WTC11 (cell line): ENCODE results near the gene IL17RC. TPM values are rescaled to one million over a fixed set of nuclear protein-coding genes. Genes with fewer than 3 reads are reported as not detected.

Experiments
- ATAC-seq: fragments of 200-7000 bp; cut with Tn5 transposase; 2 replicates; pipeline ENCODE4 v1.10.0; 2021; ENCODE audit warnings: mild to moderate bottlenecking, moderate library complexity
- CTCF ChIA-PET: fragments of 300-600 bp; sonication (Branson Sonifier 250); formaldehyde crosslinking; loops from one replicate; lab custom pipeline; 2021; ENCODE audit warnings: antibody characterized with exemption; lab: Charles Lee
- POLR2A ChIA-PET: fragments of 350-600 bp; sonication (Branson Sonifier 250); formaldehyde crosslinking; loops from one replicate; lab custom pipeline; 2021; ENCODE audit warnings: antibody characterized with exemption; lab: Charles Lee
- DNase-seq: peaks from one replicate; pipeline ENCODE4 v3.0.0; 2021; ENCODE audit warnings: low spot score
- H3K27ac Mint-ChIP-seq: 2 replicates; pipeline ENCODE4 v1.8.0; 2021; ENCODE audit warnings: mixed read lengths
- H3K27me3 Mint-ChIP-seq: 2 replicates; pipeline ENCODE4 v1.8.0; 2021; ENCODE audit warnings: low read depth, mild to moderate bottlenecking, moderate library complexity, mixed read lengths
- H3K36me3 Mint-ChIP-seq: 2 replicates; pipeline ENCODE4 v1.8.0; 2021; ENCODE audit warnings: mixed read lengths
- H3K4me1 Mint-ChIP-seq: 2 replicates; pipeline ENCODE4 v1.8.0; 2022; ENCODE audit warnings: mixed read lengths
- H3K4me3 Mint-ChIP-seq: 2 replicates; pipeline ENCODE4 v1.8.0; 2021; ENCODE audit warnings: mild to moderate bottlenecking, moderate library complexity, mixed read lengths
- H3K9me3 Mint-ChIP-seq: 2 replicates; pipeline ENCODE4 v1.8.0; 2021; ENCODE audit warnings: mixed read lengths
- ARID4B ChIP-seq: sonication (generic); formaldehyde crosslinking; IDR thresholded peaks from 2 replicates; pipeline ENCODE4 v1.8.0; 2023; ENCODE audit warnings: missing genetic modification reagents, mild to moderate bottlenecking, borderline replicate concordance
- ATF1 ChIP-seq: sonication (generic); formaldehyde crosslinking; IDR thresholded peaks from 2 replicates; pipeline ENCODE4 v1.8.1; 2023; ENCODE audit warnings: mild to moderate bottlenecking, moderate library complexity, missing genetic modification reagents
- ATF3 ChIP-seq: sonication (generic); formaldehyde crosslinking; conservative IDR thresholded peaks from 2 replicates; pipeline ENCODE4 v1.8.1; 2022; ENCODE audit warnings: mild to moderate bottlenecking, missing genetic modification reagents
- CBFB ChIP-seq: sonication (generic); formaldehyde crosslinking; IDR thresholded peaks from 2 replicates; pipeline ENCODE4 v1.8.1; 2022; ENCODE audit warnings: mild to moderate bottlenecking, low read depth, missing genetic modification reagents
- ERG ChIP-seq: fragments of 250-450 bp; sonication (Bioruptor Pico); IDR thresholded peaks from 2 replicates; pipeline ENCODE4 v1.8.0; 2021; ENCODE audit warnings: mild to moderate bottlenecking
- GTF2I ChIP-seq: fragments of 250-450 bp; sonication (Bioruptor Pico); conservative IDR thresholded peaks from 2 replicates; pipeline ENCODE4 v1.4.0; 2021; ENCODE audit warnings: mild to moderate bottlenecking
- JUN ChIP-seq: sonication (generic); formaldehyde crosslinking; IDR thresholded peaks from 2 replicates; pipeline ENCODE4 v1.8.0; 2023; ENCODE audit warnings: mild to moderate bottlenecking, missing genetic modification reagents
- MAX ChIP-seq: sonication (generic); formaldehyde crosslinking; IDR thresholded peaks from 2 replicates; pipeline ENCODE4 v1.8.0; 2022; ENCODE audit warnings: mild to moderate bottlenecking, missing genetic modification reagents
- MYBL2 ChIP-seq: sonication (generic); formaldehyde crosslinking; IDR thresholded peaks from 2 replicates; pipeline ENCODE4 v1.8.1; 2023; ENCODE audit warnings: mild to moderate bottlenecking, moderate library complexity, missing genetic modification reagents
- NFATC4 ChIP-seq: fragments of 250-450 bp; sonication (Bioruptor Pico); IDR thresholded peaks from 2 replicates; pipeline ENCODE4 v1.9.0; 2021; ENCODE audit warnings: mild to moderate bottlenecking
- NR2C2 ChIP-seq: sonication (generic); formaldehyde crosslinking; IDR thresholded peaks from 2 replicates; pipeline ENCODE4 v1.8.0; 2022; ENCODE audit warnings: mild to moderate bottlenecking, missing genetic modification reagents
- PRDM15 ChIP-seq: sonication (generic); formaldehyde crosslinking; IDR thresholded peaks from 2 replicates; pipeline ENCODE4 v1.8.0; 2022; ENCODE audit warnings: missing genetic modification reagents
- PRRX2 ChIP-seq: fragments of 250-450 bp; sonication (Bioruptor Pico); IDR thresholded peaks from 2 replicates; pipeline ENCODE4 v1.8.0; 2021; ENCODE audit warnings: mild to moderate bottlenecking
- RORB ChIP-seq: fragments of 250-450 bp; sonication (Bioruptor Pico); IDR thresholded peaks from 2 replicates; pipeline ENCODE4 v1.9.0; 2021; ENCODE audit warnings: mild to moderate bottlenecking
- SP1 ChIP-seq: sonication (generic); formaldehyde crosslinking; conservative IDR thresholded peaks from 2 replicates; pipeline ENCODE4 v1.8.1; 2022; ENCODE audit warnings: missing genetic modification reagents
- TEAD1 ChIP-seq: sonication (generic); formaldehyde crosslinking; IDR thresholded peaks from 2 replicates; pipeline ENCODE4 v1.8.0; 2022; ENCODE audit warnings: mild to moderate bottlenecking, missing genetic modification reagents
- TEAD4 ChIP-seq: sonication (generic); formaldehyde crosslinking; IDR thresholded peaks from 2 replicates; pipeline ENCODE4 v1.8.0; 2022; ENCODE audit warnings: mild to moderate bottlenecking, missing genetic modification reagents
- TP53 ChIP-seq: sonication (generic); formaldehyde crosslinking; IDR thresholded peaks from 2 replicates; pipeline ENCODE4 v1.8.1; 2023; ENCODE audit warnings: mild to moderate bottlenecking, missing genetic modification reagents
- USF2 ChIP-seq: sonication (generic); formaldehyde crosslinking; IDR thresholded peaks from 2 replicates; pipeline ENCODE4 v1.8.1; 2023; ENCODE audit warnings: mild to moderate bottlenecking, missing genetic modification reagents, moderate library complexity
- ZNF121 ChIP-seq: sonication (generic); formaldehyde crosslinking; IDR thresholded peaks from 2 replicates; pipeline ENCODE4 v1.8.0; 2023; ENCODE audit warnings: missing genetic modification reagents
- ZNF219 ChIP-seq: sonication (generic); formaldehyde crosslinking; IDR thresholded peaks from 2 replicates; pipeline ENCODE4 v1.8.0; 2023; ENCODE audit warnings: missing genetic modification reagents, mild to moderate bottlenecking, borderline replicate concordance
- ZNF396 ChIP-seq: fragments of 250-450 bp; sonication (Bioruptor Pico); IDR thresholded peaks from 2 replicates; pipeline ENCODE4 v1.8.0; 2021; ENCODE audit warnings: mild to moderate bottlenecking, moderate library complexity, borderline replicate concordance
- ZNF425 ChIP-seq: fragments of 250-450 bp; sonication (Bioruptor Pico); conservative IDR thresholded peaks from 2 replicates; pipeline ENCODE4 v1.9.0; 2021; ENCODE audit warnings: mild to moderate bottlenecking
- total RNA-seq: library from RNA; stranded (reverse); gene quantifications from 3 replicates; pipeline ENCODE4 v1.2.3, GENCODE V29; 2021

IL17RC gene
- total RNA-seq, 1 experiment from 2014 or later = 10.1 TPM

GRCh38 chr3:9935966-9936510 lies 19.1 kb downstream of the IL17RC start (continued):
- no peak for TF ChIP-seq ARID4B
- no peak for TF ChIP-seq ZNF219 (CRISPR knock-in tag)
- no peak for TF ChIP-seq RORB
- TF ChIP-seq PRDM15 (CRISPR knock-in tag) = no peak
- no peak for TF ChIP-seq ZNF396 (CRISPR knock-in tag)
- TF ChIP-seq, all 79 proteins: peak for 0

GRCh38 chr3:9937486-9938238 lies 20.8 kb downstream of the IL17RC start:
- ChIA-PET CTCF (no interaction called here), POLR2A (no interaction called here)
- TF ChIP-seq TEAD1 (CRISPR knock-in tag) = no peak
- TF ChIP-seq ATF1 (CRISPR knock-in tag) = no peak
- TF ChIP-seq ZNF121 (CRISPR knock-in tag) = no peak
- TF ChIP-seq NFATC4 = no peak
- TF ChIP-seq USF2 (CRISPR knock-in tag) = no peak
- no peak for TF ChIP-seq MAX (CRISPR knock-in tag)
- TF ChIP-seq RORB = no peak
- no peak for TF ChIP-seq ATF3 (CRISPR knock-in tag)
- TF ChIP-seq TP53 (CRISPR knock-in tag) = no peak
- TF ChIP-seq ERG (CRISPR knock-in tag) = no peak
- no peak for TF ChIP-seq PRRX2 (CRISPR knock-in tag)
- TF ChIP-seq MYBL2 = no peak
- no peak for TF ChIP-seq GTF2I (CRISPR knock-in tag)
- TF ChIP-seq TEAD4 = no peak
- TF ChIP-seq SP1 (CRISPR knock-in tag) = no peak
- TF ChIP-seq NR2C2 (CRISPR knock-in tag) = no peak
- no peak for TF ChIP-seq CBFB (CRISPR knock-in tag)
- no peak for TF ChIP-seq ZNF425 (CRISPR knock-in tag)
- TF ChIP-seq JUN (CRISPR knock-in tag) = no peak

More at GRCh38 chr3:9937486-9938238, 20.8 kb downstream of the IL17RC start:
- Mint-ChIP-seq H3K36me3 (peaks cover 34% of the 10 kb centered on the region), H3K9me3 (peaks cover 3% of the 10 kb centered on the region; the same call in 1 of the 2 replicates), H3K27me3 (no peaks in the 10 kb centered on the region), H3K4me3 (no peak overlapping the region), H3K4me1 (peaks cover 12% of the 10 kb centered on the region), H3K27ac (no peak overlapping the region)
- no peak for ATAC-seq
- DNase-seq = no peak
